T-helper 2 cell (primary cell): ENCODE results near the gene FZD1.
A peak's percentile ranks its signal among the peaks of the same experiment; 100 is the strongest.

Experiments used
- DNase-seq, 5 experiments: peaks; one replicate each; pipeline versions ENCODE4 v3.0.0 to v3.0.0-alpha.2; 2012 to 2022

FZD1 gene

GRCh38 chr7:91265693-91266066 is 1.4 kb downstream of the FZD1 start:
- peak in 1 of 5 experiments; percentile 5 for DNase-seq

- no peak for DNase-seq
Observed at GRCh38 chr7:91266067-91266688, 1.9 kb downstream of the FZD1 start.

DNA sequence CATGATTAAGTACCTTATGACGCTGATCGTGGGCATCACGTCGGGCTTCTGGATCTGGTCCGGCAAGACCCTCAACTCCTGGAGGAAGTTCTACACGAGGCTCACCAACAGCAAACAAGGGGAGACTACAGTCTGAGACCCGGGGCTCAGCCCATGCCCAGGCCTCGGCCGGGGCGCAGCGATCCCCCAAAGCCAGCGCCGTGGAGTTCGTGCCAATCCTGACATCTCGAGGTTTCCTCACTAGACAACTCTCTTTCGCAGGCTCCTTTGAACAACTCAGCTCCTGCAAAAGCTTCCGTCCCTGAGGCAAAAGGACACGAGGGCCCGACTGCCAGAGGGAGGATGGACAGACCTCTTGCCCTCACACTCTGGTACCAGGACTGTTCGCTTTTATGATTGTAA is 2.5 kb downstream of the FZD1 start:
- DNase-seq, result no peak

- no peak for DNase-seq
Observed at GRCh38 chr7:91267171-91267955, 3.1 kb downstream of the FZD1 start.

DNA sequence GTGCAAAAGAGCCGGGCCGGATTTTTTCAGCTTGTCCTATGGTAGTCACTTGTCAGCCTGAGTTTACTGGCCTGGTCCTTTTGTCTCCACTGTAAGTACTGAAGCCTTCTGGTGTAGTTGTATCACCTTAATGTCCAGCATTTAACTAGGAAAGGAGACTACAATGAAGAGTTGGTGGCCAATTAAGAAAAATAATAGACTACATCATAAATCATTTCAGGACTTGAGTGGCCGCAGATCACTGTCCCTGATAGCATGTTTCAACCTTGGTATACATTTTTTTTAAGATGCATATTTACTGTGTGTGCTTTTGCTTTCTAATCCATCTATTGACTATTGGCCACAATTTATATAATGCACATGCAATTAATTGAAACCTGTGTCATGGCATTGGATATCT is 6.1 kb downstream of the FZD1 start:
- DNase-seq, result no peak

GRCh38 chr7:91276909-91277308 is 12.7 kb downstream of the FZD1 start:
- DNase-seq, result peak in 1 of 5 experiments; percentile 11

DNA sequence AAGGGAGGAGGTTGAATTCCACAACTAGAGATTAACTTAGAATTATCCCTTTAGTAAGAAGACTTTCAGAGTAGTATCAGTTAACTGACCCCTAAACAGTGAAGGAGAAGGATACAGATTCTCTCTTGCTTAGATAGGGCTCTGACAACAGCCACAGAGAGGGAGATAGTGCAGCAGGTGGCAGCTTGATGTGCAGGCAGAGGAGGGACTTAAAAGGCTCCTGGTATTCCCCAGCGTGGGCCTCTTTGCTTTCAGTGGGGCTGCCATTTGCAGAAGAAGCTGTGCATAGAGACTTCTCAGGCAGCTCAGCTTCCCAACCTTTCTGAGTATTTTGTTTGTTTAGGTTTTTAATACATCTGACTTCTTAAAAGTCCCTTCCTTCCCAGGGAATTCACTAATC is 16.0 kb downstream of the FZD1 start:
- no peak for DNase-seq

GRCh38 chr7:91280604-91281003 is 16.4 kb downstream of the FZD1 start:
- DNase-seq, result no peak

DNA sequence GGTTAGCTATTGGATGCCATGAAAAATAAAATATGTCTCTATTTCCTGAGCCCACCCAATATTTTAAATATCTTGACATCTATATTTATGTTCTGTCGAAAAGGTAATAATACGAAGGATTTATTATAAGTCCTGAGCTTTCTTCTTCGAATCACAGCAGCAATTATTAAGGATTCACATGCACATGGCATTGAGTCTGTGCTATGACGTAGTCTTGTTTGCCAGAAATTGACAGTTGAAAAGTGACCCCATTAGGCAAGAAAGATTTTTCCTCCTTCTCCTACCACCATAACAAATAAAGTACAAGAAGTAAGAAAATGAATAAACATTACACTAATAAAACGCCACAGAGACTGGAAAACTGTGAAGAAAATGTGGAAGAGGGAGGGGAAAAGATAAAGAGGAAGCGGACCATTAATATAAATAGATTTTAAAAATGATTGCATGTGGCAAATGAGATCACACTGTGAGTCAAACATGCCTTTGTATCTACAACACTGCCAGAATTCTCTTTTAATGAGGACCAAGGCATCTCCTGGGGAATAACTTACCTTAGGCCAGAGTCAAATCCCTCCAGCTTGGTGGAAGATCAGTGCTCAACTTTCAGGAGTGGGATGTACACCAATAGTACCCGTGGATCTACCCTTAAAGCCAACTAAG is 21.6 kb downstream of the FZD1 start:
- DNase-seq, result no peak

- no peak for DNase-seq
Observed at GRCh38 chr7:91286432-91286831, 22.2 kb downstream of the FZD1 start.

- DNase-seq, result no peak
Observed at GRCh38 chr7:91287371-91288084, 23.3 kb downstream of the FZD1 start.

DNA sequence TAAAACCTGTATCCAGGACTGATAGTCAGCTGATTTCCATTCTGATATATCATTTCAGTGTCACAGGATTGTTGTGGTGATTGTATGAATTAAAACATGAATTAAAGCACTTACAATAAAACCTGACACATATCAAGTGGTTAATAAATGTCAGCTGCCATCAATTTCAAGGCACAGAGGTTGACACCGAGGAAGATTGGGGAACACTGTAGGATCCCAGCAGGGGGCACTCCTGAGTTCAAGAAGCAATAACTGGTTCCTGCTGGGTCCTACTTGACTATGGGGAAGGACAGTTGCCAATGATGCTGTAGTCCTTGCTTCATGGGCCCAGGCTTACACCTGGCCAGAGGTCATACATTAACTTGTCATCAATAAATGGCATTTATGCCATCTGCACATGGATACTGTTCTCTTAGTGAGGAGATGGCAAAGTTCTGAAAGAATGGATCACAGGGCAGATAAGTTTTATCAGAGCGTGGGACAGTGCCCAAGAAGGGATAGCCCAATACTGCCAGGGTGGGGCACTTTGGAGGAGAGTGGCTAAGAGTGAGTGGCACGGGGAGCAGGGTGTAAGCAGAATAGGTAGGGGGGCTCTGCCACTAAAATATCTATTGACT is 24.1 kb downstream of the FZD1 start:
- peak in 1 of 5 experiments; percentile 12 for DNase-seq

- DNase-seq, result no peak
Observed at GRCh38 chr7:91289633-91290254, 25.5 kb downstream of the FZD1 start.

DNA sequence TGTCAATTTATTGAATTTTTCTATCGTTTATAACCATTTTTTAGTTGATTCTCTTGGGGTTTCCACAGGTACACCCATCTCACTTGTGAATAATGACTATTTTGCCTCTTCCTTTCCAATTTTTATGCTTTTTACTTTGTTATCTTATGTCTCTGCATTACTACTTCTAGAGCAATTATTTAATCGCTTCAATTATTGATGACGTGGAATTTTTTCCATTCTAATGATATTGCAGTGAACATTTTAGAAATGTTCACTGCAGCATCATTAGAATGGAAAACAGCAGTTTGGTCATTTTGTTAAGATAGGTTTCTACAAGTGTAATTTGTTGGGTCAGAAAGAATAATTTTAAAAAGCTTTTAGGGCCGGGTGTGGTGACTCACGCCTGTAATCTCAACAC is 27.1 kb downstream of the FZD1 start:
- no peak for DNase-seq

DNA sequence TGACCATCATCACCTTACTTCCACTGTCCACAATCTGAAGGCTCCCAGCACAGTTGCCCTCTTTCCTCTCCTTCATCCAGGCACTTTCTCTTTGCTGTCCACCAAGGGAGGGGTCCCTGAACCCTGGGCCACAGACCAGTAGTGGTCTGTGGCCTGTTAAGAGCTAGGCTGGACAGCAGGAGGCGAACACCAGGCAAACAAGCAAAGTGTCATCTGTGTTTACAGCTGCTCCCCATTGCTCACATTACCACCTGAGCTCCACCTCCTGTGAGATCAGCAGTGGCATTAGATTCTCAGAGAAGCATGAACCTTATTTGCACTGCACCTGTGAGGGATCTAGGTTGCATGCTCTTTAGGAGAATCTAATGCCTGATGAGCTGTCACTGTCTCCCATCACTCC is 27.7 kb downstream of the FZD1 start:
- DNase-seq, result no peak

DNA sequence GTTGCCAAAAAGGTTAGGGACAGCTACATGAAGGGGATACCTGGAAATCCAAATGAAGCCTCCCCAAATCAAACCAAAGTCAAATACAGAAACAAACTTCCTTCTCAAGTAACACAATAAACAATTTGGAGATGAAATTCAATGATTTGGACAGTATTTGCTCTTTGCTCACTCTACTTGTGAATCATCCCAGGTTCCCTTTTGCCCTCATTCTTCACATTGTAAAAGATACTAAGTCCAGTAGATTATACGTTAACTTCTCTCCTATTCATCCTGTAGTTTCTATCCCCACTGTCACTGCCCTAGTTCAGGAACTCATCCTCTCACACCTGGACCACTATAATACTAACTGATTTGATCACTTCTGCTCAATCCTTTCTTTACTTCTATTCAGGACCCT is 28.3 kb downstream of the FZD1 start:
- no peak for DNase-seq

DNA sequence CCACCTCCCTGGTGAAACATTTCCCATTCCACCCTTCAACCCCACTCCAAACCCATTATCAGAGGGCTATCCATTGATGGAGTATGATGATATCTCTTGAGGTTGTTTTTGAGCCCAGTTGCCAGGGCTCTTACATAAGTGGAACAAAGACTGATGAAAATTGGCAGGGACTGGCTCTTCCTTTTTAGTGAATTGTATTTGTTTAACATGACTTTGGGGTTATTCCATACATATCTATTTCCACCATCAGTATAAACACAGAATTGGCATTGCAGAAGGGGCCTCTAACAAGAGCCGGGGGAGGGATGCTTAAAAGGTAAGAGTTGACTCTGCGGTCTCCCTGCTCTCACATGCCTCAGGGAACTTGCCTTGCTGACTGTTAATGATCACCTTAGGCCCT is 28.9 kb downstream of the FZD1 start:
- DNase-seq, result no peak

DNA sequence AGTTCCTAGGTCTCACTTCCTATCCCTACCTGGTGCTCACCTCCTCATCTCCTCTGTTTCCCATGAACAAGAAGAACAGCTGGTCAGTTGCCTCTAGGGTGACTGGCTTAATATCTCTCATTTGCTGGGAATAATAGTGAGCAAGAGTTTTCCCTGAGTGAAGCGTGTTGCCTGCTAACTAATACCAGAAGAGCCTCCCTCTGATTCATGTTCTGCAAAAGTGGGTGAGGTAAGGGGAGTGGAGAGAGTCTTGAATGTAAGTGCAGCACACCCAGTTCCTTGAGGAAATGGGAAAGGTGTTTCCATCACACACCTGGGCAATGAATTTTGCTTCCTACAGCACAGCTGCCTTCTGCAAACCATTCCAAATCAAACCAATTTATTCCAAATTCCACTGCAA is 29.6 kb downstream of the FZD1 start:
- DNase-seq, result no peak

- DNase-seq, result no peak
Observed at GRCh38 chr7:91294639-91295220, 30.5 kb downstream of the FZD1 start.

GRCh38 chr7:91295576-91295975 is 31.3 kb downstream of the FZD1 start:
- no peak for DNase-seq

DNA sequence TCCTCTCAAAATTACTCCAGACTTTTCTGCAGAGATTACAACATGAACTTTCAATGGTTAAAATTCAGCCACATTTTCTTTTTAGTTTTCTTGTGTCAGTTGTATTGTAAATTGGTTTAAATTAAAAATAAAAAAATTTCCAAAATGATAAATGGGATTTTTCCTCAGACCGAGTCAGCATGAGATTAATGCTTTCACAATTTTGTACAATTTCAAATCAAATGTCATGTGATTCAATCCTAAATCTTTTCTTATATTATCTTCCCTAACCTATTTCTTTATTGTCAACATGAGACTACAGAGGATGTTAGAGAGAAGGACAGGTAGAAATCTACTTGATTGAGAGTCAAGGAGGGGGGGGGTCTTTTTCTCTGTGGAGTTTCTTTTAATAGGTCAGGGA is 33.7 kb downstream of the FZD1 start:
- DNase-seq, result no peak
